ENCODE results near the gene ZFAND6.

DNA sequence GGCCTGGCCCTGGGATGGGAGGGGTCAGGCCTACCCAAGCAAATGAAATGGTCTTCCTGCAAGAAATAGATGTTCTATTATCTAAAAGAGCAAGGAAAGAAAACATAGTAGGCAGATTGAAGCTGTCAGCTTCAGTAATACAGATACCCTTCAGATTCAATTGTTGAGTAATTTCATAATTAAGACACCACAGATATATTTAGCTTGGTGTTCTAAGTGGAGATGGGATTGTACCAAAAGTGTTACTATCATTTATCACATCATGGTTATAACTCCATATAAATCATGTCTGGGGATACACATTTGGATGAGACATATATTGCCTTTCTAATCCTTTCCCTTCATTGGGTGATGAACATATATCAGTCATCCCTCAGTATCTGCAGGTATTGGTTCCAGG lies 51.4 kb downstream of the ZFAND6 start:
- TF ChIP-seq, protein P1, sequence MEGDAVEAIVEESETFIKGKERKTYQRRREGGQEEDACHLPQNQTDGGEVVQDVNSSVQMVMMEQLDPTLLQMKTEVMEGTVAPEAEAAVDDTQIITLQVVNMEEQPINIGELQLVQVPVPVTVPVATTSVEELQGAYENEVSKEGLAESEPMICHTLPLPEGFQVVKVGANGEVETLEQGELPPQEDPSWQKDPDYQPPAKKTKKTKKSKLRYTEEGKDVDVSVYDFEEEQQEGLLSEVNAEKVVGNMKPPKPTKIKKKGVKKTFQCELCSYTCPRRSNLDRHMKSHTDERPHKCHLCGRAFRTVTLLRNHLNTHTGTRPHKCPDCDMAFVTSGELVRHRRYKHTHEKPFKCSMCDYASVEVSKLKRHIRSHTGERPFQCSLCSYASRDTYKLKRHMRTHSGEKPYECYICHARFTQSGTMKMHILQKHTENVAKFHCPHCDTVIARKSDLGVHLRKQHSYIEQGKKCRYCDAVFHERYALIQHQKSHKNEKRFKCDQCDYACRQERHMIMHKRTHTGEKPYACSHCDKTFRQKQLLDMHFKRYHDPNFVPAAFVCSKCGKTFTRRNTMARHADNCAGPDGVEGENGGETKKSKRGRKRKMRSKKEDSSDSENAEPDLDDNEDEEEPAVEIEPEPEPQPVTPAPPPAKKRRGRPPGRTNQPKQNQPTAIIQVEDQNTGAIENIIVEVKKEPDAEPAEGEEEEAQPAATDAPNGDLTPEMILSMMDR (IDR thresholded peaks at IDR 0.05; ENCODE audit: low read depth, low read length, poor library complexity, severe bottlenecking) = no peak
- no peak for TF ChIP-seq EZH2phosphoT487 (IDR thresholded peaks at IDR 0.05; ENCODE audit: borderline replicate concordance, low read length)
